ENCODE results near the gene TEX35.

The TEX35 gene

DNA sequence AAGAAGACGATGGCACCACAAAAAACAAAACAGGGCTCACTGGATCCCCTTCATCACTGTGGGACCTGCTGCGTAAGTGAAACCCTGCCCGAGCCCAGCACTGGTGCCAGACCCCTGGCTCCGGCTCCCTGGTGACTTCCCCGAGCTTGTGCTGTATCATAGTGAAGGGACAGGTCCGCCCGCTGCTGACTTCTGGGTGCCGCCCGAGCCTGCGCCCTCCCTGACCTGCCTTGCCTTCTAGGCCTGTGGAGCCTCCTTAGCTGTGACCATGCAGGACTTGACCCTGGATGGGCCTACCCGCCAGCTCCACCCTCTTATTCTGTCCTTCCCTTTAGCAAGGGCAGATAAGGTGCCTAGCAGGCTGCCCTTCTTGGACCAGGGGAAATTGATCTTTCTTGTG, 7.9 kb downstream of the TEX35 start:
- no peak for DNase-seq (ENCODE audit: low read depth)

DNA sequence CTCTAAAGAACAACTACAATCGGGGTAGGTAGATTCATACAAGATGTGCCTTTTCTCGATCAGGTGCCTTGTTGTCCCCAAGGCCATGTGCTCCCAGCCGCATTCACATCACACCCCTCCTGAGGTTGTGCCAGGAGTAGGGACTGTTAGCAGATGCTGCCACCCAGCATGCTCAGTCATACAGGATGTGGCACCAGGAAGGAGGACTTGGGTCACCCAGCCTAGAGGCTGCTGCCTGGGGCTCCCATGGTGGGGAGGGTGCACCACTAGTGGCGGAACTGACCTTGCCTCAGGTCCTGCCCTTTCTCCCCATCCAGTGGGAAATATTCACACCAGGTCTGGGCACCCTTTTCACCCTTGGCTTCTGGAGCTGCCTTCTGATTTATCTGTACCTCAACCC, 8.3 kb downstream of the TEX35 start:
- no peak for DNase-seq (ENCODE audit: low read depth)

DNA sequence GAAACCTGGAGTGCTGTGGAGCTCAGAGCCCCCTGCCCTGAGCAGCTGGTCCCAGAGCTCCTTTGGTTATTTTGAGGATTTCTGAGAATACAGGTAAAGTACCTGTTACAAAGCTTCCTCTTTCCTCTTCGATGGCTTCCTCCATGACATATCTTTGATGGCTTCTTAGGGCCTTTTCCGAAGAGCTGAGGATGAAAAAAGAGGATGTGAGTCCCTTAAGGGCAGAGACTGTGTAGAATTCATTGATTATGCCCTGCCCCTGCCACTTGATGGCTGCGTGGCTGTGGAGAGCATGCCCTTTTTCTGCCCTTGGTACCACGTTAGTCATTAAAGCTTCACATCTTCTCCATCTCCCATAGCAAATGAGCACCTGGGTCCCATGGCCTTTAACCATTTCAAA, 14.2 kb downstream of the TEX35 start:
- no peak for DNase-seq (ENCODE audit: low read depth)

DNA sequence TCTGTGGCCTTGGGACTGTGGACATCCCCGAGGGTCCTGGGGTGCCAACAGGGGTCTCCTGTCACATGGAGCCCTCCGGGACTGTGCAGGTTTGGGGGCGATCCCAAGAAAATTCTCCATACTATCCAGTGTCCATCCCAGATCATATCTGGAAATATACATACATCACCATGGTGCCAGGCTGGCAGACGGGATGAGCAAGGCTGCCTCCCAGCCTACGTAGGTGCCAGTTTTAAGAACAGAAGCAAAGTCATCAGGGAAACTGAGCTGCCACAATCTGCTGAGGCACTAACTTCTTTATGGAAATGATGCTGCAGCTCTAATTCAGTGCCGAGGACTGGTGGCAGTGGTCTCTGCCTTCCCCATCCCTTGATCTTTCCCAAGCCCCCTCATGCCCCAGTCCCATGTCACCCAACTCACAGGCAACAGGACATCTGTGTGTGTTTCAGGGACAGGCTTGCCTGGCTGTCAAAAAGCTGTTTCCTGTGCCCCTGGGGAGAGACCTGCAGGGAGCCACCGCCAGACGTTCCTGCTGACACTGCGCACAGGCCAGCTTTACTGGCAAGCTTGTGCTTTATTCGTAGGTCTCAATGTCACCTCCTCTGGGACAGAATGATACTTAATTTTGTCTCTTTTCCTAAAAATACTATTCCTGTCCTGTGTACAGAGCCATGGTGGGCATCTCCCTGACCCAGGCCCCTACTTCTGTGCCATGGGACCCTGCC, 15.5 kb downstream of the TEX35 start:
- no peak for DNase-seq (ENCODE audit: low read depth)

DNA sequence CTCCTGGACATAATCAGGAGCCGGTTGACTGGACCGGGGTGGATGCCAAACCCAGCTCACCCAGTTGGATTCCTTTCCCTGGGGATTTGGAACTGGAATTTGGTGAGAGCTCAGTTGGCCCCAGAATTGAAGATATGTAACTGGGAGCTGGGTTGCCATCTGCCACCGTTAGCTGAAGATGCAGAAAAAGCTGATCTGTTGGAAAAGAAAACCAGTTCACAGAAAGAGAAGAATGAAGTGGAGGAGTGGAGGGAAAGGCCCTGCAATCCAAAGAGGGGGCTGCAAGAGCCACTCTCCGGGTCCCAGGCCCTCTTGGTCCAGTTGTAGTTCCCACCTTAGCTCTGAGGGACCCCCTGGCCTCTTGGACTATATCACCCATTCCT, 16.0 kb downstream of the TEX35 start:
- DNase-seq (ENCODE audit: low read depth) = no peak

DNA sequence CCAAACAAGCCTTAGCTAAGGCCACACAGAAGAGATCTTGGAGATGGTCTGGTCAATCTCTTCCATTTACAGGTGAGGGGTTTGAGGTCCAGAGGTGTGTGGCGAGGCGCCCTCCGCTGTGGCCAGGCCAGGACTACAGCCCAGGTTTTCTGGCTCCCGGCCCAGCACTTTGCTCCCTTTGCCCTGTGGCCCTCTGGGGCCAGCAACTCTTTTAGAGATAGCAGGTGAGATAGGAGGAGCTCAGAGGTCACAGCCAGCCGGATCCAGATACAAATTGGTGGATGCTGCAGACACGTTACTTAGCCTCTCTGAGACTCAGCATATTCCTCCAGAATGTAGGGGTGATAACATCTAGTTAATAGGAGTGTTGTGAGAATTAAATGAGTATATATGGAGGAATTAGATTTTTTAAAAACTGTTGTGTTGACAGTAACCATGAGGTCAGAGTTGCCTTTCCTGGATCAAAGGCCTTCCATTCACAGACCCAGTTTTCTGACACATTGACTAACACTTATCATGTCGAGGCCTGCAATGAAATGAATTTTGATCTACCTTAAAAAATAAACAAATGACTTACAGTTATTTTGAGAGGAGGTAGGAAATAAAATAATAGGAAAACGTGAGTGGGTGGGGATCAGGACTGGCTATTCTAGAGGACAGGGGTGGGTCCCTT, 16.6 kb downstream of the TEX35 start:
- DNase-seq (ENCODE audit: low read depth) = no peak

DNA sequence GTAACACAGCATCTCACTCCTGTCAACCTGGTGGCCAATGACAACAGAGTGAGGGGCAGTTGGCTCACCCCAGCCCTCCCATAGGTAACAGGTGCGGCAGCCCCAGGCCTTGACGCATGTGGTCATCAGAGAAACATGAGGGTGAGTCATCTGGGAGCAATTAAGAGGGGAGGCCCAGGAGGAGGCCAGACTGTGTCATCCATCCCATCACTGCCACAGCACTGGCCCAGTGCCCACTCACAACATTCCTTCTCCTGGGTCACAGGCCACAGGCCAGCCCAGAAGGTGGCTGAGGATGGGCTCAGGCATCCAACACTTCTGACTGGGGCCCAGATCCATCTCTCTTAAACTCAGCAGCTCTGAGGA, 17.1 kb downstream of the TEX35 start:
- no peak for DNase-seq (ENCODE audit: low read depth)

DNA sequence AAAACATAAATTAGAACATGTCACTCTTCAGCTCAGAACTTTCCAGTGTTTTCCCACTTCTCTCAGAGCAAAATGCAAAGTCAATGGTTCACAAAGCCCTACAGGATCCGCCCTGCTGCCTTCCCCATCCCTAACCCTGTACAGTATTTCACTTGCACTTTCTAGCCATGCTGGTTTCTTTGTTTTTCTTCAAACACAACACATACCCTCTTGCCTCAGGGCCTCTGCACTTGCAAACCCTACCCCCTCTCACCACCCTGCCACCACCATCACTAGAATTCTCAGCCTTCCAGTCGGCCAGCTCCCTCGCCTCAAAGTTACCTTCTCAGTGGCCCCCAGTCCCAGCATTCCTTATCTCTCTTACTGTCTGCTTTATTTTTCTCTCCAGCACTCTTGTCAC, 17.6 kb downstream of the TEX35 start:
- no peak for DNase-seq (ENCODE audit: low read depth)

DNA sequence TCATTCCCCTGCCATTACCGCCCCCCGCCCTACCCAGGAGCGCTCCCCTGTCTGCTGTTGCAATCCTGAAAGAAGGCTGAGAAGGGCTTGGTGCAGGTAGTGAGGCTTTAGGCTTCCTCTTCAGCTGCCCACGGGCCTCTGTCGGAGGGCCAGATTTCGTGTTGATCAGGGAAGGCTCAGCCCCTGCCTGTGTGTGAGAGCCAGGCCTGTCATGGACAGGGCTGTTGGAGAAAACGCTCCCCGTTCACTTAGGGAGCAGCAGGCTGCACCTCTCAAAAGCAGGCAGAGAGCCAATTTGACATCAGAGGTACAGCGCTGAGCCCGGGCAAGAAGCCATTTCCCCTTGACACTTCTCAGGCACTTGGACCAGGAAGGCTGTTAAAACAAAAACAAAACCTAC, 19.0 kb downstream of the TEX35 start:
- DNase-seq (ENCODE audit: low read depth) = no peak

DNA sequence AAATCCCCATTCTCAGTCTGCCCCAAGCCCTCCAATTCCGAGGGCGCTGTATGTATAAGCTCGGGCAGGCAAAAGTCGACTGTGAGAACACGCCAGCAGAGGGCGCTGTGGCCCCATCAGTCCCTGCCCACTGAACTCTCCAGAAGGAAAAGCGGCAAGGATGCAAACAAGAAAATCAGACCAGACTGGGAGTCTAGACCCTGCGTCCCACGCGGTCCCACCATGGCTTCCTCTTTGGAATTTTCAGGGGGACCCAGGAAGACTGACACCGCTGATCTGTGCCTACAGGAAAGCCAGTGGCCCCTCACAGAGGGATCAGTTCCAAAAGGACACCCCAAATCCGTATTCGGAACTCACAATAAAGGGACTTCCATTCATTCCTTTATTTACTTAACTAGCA, 19.5 kb downstream of the TEX35 start:
- DNase-seq (ENCODE audit: low read depth) = peak; percentile 58

DNA sequence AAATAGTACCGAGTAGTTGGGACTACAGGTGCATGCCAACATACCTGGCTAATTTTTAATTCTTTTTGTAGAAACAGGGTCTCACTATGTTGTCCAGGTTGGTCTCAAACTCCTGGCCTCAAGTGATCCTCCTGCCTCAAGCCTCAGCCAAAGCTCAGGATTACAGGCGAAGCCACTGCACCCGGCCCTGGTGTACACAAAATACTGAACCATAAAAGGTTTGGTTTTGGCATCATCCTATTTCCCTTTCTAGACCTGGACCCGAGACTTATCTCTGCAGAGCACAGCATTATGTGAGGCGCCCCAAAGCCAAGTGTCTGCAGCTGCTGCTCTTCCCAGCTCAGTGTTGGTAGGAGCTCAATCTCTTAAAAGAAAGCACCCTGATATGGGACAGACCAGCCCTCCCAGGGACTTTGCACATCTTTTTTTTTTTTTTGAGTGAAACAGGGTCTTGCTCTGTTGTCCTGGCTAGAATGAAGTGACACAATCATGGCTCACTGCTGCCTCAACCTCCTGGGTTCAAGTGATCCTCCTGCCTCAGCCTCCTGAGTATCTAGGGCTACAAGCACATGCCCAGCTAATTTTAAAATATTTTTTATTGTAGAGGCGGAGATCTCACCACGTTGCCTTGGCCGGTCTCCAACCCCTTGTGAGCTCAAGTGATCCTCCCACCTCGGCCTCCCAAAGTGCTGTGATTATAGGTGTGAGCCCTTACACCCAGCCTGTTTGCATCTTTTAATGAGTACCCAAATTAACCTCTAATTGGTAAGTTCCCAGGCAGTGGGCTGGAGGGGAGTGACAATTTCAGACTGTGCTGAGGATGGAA, 20.4 kb downstream of the TEX35 start:
- DNase-seq (ENCODE audit: low read depth) = no peak

DNA sequence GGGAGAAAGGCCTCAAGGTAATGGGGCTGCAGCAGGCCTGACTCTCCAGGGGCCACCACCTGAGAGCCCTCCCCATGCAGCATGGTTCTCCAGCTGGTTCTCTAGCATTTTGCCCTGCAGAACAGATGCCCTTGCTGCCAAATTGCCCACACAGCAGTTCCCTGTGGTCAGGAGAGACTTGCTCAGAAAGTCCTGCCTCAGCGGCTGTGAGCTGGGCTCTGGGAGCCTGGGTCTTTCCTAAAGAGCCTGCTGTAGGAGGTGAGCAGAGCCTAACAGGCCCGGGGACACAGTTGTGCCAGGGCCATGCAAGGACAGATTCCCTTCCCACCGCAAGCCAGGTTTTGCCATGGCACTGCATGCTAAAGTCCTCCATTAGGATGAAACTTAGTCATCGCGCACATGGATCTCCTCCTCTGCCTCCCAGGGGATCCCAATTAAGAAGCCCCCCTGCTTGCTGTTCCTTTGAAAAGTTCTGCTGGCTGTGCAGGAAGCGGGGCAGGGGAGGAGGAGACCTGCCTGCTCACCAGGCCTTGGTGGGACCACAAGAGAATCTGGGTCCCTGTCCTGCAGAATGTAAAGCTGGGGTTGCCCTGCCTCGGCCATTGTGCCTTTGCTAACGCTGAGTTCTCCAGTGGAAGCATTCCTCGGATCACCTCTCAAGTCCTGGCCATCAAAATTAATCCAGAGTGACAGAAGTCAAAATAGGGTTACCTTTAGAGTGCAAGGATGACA, 21.4 kb downstream of the TEX35 start:
- no peak for DNase-seq (ENCODE audit: low read depth)

DNA sequence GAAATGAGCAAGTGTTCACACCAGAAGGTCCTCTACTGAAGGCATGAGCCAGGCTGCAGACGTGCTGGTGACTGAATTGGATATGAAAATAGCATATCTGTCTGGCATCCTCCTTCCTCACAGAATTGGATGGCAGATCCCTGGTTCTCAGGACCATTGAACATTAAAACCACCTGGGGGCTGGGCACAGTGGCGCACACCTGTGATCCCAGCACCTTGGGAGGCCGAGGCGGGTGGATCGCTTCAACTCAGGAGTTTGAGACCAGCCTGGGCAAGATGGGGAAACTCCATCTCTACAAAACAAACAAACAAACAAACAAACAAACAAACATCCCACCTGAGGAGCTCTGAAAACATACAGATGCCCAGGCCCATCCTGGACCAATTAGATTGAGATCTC, 23.4 kb downstream of the TEX35 start:
- no peak for DNase-seq (ENCODE audit: low read depth)

DNA sequence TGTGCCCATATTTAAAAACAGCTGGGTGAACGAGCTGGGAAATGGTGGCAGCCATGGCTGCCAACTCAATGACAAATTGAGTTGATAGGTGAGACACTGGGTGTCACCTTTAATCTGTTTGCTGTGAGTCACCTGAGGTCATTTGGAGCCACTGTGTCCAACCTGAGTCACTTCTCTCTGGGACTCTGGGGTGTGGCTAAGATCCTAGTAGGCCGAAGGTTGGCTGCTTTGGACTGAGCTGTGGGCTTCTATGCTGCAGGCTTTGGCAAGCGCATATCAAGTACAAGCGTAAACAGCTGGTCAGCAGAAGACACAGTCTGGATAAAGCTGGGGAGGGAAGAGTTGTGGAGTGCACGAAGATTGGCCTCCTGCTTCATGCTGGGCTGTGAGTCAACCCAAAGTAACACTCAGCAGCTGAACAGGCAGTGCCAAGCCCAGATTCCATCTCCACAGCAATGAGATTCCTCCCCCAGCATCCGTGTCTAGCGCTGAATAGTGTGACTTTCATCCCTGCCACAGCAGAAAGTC, 24.0 kb downstream of the TEX35 start:
- no peak for DNase-seq (ENCODE audit: low read depth)

DNA sequence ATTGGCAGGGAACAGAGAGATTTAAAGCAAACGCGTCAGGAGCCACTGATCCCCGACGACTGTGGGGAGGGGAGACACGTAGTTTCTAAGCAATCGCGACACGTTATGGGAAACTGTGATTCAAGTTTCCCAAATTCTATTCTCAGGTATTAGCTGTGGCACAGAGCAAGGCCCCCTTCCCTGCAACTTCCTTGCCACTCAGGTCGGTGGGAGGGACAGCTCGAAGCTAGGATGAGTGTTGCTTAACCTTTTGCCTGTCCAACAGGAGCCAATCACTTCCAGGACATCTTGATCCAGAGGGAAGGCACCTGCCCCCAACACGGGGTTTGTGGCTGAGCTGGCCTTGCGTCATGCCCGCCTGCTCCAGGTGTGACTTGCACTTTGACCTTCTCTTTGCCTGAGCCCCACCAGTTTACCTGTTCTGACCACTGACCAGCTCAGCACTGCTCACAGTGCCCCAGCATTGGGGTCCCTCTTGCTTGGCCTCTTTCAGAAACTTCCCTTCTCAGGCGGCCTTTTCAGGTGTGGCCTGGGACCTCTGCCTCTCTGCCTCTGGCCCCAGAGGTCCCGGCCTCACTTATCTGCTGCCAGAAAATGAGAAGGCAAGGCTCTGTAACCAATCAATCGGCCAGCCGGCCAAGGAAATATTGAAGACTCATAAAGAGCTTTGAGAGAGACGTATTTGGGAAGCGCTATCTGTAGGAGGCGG, 24.6 kb downstream of the TEX35 start:
- DNase-seq (ENCODE audit: low read depth) = no peak

DNA sequence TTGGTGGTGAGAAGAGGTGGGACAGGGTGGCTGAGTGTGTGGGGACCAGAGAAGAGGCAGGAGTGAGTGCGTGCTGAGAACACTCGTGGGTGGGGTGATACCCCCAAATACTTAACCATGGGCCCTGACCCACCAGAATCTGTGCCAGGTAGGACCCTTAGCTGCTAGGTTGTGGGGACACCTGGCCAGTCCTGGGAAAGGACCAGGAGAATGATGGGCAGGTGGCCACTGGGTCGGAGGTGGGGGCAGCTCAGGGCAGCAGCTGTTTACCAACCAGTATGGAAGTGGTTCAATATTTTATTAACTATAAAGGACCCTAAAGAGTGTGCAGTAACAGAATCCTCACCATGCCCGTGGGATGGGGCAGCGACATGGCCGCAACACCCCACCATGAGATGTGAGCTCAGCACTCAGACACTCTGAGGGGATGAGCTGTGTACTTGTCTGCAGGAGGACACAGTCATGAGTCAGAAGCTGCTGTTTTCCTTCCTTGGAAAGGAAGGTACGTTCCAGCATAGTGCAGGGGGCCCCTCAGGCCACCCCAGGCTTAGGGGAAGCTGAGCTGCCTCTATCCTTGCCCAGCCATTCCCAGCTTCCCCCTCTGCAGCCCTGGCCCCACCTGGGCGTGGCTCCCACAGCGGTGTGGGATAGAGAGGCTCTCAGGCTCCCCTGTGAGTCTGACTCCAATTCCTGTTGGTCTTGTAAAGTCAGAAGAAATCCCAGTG, 25.4 kb downstream of the TEX35 start:
- no peak for DNase-seq (ENCODE audit: low read depth)

DNA sequence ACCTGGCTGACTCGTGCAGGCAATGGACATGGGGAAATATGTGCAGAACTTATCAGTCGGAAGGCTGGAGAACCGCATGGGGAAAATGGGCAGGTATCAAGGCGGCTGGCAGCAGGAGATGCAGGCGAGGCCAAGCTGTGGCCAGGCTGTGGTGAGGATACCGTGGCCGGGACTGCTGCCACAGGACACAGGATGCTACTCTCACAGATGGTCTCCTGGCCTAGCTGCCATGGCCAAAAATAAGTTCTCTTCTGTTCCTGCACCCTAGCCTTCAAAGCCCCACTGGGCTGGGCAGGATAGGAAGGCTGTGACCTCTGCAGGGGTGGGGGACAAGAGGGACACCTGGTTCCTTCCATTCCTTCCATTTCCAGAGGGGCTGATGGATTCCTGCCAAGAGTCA, 26.4 kb downstream of the TEX35 start:
- DNase-seq (ENCODE audit: low read depth) = no peak

DNA sequence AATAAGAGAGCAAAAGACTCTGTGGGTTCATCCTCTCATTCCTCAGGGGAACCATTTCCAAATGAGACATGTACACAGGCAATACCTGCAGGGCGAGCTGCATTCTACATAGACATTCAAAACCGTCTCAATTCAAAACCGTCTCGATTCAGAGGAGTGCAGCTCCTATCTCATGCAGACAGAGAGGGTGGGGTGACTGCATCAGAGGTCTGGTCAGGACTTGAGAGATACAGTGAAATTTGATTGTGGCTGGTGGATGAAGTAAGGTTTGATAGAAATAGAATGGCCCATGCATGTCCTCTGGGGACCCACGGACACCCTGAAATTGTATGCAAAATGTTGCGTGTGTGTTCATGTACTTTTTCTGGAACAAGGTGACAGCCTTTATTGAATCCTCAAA, 27.3 kb downstream of the TEX35 start:
- no peak for DNase-seq (ENCODE audit: low read depth)

DNA sequence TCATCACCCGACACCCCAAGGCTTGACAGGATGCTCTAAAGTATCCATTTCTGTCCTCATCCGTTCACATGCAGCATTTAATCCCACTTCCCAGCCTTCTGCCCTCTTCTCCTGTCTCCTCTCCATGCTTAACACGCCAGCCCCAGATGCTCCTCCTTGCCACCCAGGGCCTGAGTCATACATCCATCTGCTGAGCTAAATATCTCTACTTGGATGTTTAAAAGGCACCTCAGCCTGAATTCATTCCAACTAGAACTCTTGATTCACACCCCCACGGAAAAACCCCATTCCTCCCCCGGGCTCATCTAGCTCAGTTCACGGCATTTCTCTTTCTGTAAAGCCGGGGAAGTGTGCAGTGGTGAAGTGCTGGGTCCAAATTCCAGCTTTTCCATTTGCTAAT, 27.7 kb downstream of the TEX35 start:
- DNase-seq (ENCODE audit: low read depth) = no peak

DNA sequence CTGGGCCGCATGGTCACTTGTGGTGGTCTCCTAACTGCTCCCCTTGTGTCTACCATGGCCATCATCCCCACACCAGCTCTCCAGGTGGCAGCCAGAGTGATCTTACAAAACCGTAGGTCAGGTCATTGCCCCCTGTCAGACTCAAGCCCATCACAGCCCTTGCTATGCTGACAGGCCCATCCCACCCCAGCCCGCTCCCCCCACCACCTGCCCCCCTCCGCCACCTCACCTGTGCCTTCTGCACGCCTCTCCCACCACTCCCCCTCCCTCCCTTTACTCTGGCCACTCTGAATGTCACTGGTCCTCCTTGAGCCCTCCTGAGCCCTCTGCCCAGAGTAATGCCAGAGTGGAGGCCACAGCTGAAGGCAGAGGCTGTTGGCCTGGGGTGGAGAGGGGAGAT, 28.5 kb downstream of the TEX35 start:
- no peak for DNase-seq (ENCODE audit: low read depth)
